Measurements from ENCODE around the gene CAMSAP3.

The CAMSAP3 gene

DNA sequence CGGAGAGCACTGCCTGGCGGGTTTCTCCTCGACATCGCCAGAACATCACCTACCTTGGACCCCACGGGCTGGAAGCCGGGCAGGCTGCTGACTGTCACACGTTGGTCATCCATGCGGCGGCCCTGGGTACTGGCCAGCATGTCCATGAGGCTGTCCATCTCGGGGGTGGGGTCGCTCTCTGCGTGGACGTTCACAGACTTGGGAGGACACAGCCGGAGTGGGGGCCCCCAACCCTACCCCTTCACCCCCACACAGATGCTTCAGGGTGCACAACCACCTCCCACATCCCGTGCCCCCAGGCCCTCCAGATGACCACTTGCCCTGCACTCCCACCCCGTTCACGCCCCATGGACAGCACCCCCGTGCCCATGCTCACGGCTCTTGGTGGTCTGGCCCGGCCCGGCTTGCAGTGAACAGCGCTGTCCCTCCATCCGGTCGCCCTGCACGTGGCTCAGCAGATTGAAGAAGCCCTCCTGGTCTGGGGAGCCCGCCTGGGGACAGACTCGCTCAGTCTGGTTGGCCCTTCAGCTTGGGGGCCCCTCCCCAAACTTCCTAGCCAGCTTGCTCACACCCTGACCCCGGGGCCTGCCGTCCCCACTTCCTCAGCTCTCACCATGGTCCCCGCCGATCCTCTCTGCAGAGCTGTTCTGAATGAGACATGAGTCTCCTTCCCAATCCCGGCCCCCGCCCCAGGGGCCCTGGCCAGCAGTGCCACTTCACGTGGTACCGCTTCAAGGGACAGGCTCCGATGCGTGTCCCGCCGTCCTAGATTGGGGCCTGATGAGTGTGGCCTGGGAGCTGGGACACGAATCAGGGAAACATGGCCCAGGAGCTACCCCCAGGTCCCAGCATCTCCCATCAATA is 36.9 kb downstream of the CAMSAP3 start:
- TF ChIP-seq, protein P1, sequence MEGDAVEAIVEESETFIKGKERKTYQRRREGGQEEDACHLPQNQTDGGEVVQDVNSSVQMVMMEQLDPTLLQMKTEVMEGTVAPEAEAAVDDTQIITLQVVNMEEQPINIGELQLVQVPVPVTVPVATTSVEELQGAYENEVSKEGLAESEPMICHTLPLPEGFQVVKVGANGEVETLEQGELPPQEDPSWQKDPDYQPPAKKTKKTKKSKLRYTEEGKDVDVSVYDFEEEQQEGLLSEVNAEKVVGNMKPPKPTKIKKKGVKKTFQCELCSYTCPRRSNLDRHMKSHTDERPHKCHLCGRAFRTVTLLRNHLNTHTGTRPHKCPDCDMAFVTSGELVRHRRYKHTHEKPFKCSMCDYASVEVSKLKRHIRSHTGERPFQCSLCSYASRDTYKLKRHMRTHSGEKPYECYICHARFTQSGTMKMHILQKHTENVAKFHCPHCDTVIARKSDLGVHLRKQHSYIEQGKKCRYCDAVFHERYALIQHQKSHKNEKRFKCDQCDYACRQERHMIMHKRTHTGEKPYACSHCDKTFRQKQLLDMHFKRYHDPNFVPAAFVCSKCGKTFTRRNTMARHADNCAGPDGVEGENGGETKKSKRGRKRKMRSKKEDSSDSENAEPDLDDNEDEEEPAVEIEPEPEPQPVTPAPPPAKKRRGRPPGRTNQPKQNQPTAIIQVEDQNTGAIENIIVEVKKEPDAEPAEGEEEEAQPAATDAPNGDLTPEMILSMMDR (IDR thresholded peaks at IDR 0.05; ENCODE audit: low read depth, low read length): no peak
- no peak overlapping the region for H3K4me3 ChIP-seq (replicated peaks in 1 of 2; ENCODE audit: low read depth in 2 of 2, low read length in 2 of 2)
- no peak for DNase-seq (ENCODE audit: low read depth in 2 of 2)

DNA sequence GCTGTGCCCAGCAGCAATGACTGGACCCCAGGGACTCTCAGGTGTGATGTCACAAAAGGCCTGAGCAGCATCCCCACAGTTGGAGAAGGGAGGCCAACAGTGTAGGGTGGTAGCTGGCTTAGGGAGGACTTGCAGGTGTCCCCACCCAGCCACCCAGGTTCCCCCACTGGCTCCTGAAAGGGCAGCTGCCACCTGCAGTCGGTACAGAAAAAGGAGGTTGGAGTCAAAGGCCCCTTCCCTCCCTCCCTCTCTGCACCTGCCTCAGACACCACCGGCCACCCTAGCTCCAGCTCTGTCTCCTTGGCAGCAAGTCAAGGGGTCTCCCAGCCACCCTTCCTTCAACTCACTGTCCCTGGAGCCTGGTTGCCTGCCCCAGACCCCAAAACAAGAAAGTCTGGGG is 38.0 kb downstream of the CAMSAP3 start, which contains the start of gene PCP2:
Gene PCP2 (minus strand): TSS at position 22 of the 400 bp plus-strand sequence. CDS start 262 bp downstream, outside the sequence.
- no peak for DNase-seq (ENCODE audit: low read depth in 2 of 2)
- H3K4me3 ChIP-seq (replicated peaks in 1 of 2; ENCODE audit: low read depth in 2 of 2, low read length in 2 of 2): no peak within 1 kb of the TSS
- TF ChIP-seq, protein P1 (IDR thresholded peaks at IDR 0.05; ENCODE audit: low read depth, low read length): no peak

DNA sequence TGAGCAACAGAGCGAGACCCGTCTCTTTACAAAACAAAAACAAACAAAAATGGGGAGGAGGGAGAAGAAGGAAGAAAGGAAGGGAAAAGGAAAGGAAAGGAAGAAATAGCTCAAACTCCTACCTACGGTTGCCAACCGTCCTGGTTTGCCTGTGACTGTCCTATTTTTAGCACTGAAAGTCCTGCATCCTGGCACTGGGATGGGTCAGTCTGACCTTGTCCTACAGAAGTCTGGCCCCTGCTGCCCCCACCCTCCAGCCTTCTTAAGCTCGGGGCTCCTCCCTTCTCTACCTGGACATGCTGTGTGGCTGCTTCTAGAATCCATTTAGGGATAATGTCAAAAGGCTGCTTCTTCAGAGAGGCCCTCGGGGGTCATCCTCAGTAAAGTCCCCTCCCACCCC is 40.0 kb downstream of the CAMSAP3 start:
- no peak for DNase-seq (ENCODE audit: low read depth in 2 of 2)
- TF ChIP-seq, protein P1 (IDR thresholded peaks at IDR 0.05; ENCODE audit: low read depth, low read length): no peak

DNA sequence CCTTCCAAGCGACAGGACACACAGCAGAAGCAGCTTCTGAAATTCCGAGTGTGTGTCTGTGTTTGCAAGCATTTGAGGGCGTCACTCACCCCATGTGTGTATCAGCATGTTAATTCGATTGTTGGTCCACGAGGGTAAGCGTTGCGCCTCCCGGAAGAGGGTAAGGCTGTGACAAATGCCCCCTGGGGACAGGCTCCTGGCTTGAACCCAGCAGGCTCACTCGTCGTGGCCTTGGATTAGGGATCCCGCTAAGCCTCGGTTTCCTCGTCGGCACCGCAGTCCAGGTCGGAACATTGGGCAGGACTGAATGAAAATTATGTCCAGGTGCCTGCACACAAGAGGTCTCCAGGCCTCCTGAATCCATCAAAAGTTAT is 40.6 kb downstream of the CAMSAP3 start:
- H3K4me3 ChIP-seq (replicated peaks in 1 of 2; ENCODE audit: low read depth in 2 of 2, low read length in 2 of 2): peak overlapping the region in 1 of 2 donors; percentile 54
- no peak for DNase-seq (ENCODE audit: low read depth in 2 of 2)
- TF ChIP-seq, protein P1 (IDR thresholded peaks at IDR 0.05; ENCODE audit: low read depth, low read length): no peak

More for the DNA sequence above, 40.0 kb downstream of the CAMSAP3 start:
- H3K4me3 ChIP-seq (replicated peaks in 1 of 2; ENCODE audit: low read depth in 2 of 2, low read length in 2 of 2): no peak overlapping the region

DNA sequence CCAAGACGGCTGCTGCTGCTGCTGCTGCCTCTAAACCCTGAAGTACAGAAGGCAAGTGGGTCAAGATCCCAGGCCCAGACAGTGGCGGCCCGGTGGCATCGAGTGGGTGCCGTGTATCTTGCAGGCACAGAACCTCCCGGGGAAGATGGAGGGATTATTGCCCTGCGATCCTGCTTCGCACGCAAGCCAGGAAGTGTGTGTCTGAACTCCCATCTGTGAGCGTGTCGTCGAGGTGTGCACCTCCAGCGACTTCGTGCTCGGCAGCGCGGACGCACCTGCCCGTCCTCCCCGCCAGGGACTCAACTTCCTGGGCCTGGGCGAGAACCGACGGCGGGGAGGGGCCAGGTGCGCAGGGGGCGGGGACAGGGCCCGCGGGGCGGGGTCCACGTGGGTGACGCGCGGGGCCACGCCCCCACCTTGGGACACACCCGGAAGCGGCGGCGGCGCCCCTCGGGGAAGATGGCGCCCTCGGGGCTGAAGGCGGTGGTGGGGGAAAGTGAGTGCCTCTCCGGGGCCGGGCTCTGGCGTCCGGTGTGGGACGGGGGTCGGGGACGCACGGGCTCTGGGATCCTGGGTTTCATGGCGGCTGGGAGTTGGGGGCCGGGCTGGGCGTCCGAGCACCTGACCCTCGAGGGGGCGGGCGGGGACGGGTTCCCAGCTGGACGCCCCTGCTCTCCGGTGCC is 41.2 kb downstream of the CAMSAP3 start, which contains the start of gene STXBP2:
Gene STXBP2 (plus strand): TSS at position 420 of the 683 bp plus-strand sequence. CDS start 40 bp downstream, at position 460.
- TF ChIP-seq, protein P1 (IDR thresholded peaks at IDR 0.05; ENCODE audit: low read depth, low read length): no peak
- peak within 1 kb of the TSS; percentile 54 to 57 for H3K4me3 ChIP-seq (replicated peaks in 1 of 2; ENCODE audit: low read depth in 2 of 2, low read length in 2 of 2)
- peak; percentile 31 to 46 for DNase-seq (ENCODE audit: low read depth in 2 of 2)

DNA sequence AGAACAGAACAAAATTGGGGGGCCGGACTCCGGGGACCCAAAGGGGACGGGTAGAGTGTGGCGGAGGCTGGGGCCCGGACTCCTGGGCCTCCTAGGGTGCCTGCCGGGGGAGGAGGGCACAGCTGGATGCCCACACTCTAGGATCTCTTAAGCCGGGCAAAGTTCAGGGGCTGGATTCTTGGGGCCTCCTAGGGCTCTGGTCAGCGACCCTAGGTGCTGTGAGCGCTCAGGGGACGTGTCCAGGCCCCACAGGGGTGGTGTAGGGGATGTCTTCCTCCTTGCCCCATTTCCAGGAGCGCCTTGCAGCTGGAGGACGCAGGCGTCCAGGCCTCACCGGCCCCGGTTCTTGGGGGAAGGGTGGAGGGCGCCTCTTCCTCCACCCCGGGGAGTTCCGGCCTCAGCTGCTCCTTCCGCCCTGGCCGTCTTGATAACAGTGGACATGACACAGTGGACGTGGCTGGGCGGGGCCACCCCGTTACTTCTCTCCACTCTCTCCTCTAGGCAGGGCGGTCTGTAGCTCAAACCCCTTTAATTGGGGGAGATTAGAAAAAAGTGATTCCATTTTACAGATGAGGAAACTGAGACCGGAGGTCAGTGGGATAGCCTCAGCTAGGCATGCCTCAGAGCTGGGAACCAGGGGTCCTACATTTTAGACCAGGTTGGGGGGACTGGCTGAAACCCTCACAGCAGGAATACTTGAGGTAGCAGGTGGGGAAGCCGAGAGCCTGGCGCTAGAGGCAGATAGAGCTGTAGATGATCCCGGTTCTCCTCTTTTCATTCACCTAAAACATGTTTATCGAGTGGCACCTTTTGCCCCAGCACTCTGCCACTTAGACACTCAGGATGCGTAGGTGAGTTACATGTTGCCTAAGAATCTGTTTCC is 42.0 kb downstream of the CAMSAP3 start:
- TF ChIP-seq, protein P1 (IDR thresholded peaks at IDR 0.05; ENCODE audit: low read depth, low read length): no peak
- peak overlapping the region; percentile 54 to 57 for H3K4me3 ChIP-seq (replicated peaks in 1 of 2; ENCODE audit: low read depth in 2 of 2, low read length in 2 of 2)
- DNase-seq (ENCODE audit: low read depth in 2 of 2): peak; percentile 29 to 33

All from cardiac fibroblast (primary cell).